GM12878 (cell line): ENCODE measurements around the gene RAB23. TPM values are rescaled to one million over a fixed set of nuclear protein-coding genes. Genes with fewer than 3 reads are reported as not detected.

Source experiments
- ATAC-seq: fragments of 200-7000 bp; cut with Tn5 transposase; 3 replicates; pipeline ENCODE4 v1.9.1; 2020; ENCODE audit warnings: mild to moderate bottlenecking, moderate library complexity
- BruUV-seq: library from RNA; stranded (reverse); fragments of 400-500 nt; replicated peaks from 2 replicates; lab custom pipeline; 2021; lab: Mats Ljungman, UMichigan
- CTCF ChIA-PET: fragments of 300-600 bp; sonication (Branson Sonifier 250); formaldehyde crosslinking; extraction: SDS; loops from one replicate; lab custom pipeline; 2021; ENCODE audit warnings: inconsistent platforms; lab: Yijun Ruan, JAX
- POLR2A ChIA-PET: fragments of 350-600 bp; formaldehyde crosslinking; extraction: SDS; loops from one replicate; lab custom pipeline; 2021; ENCODE audit warnings: inconsistent platforms; lab: Charles Lee
- RAD21 ChIA-PET: fragments of 300-600 bp; sonication (Branson Sonifier 250); formaldehyde crosslinking; loops from one replicate; lab custom pipeline; 2023; ENCODE audit warnings: antibody characterized with exemption; ENCODE audit not compliant: unreplicated experiment; lab: Charles Lee
- SMC1A ChIA-PET: fragments of 300-600 bp; sonication (Branson Sonifier 250); formaldehyde crosslinking; loops from one replicate; lab custom pipeline; 2023; ENCODE audit not compliant: unreplicated experiment, uncharacterized antibody; lab: Charles Lee
- DNase-seq: peaks from one replicate; pipeline ENCODE4 v3.0.0-alpha.2; 2011; ENCODE audit warnings: low read depth, low spot score
- FAIRE-seq: peaks from 3 replicates; lab custom pipeline; 2011; peaks lifted over from hg19 to GRCh38; lab: Jason Lieb, UNC
- H2AFZ ChIP-seq: 2 replicates; pipeline ENCODE4 v1.6.0; 2011; ENCODE audit warnings: low read depth, low read length, control low read depth; ENCODE audit not compliant: control insufficient read depth
- H3K27ac ChIP-seq: 2 replicates; pipeline ENCODE4 v1.5.1; 2011; ENCODE audit warnings: control low read depth; ENCODE audit not compliant: control insufficient read depth, insufficient read depth
- H3K27me3 ChIP-seq, 2 experiments: replicated peaks in 1 of 2; 2 replicates each; pipeline versions ENCODE4 v1.6.0 to v1.6.1; 2011; ENCODE audit warnings: low read length in 1 of 2; ENCODE audit not compliant: control insufficient read depth in 2 of 2, insufficient read depth in 2 of 2
- H3K36me3 ChIP-seq, 2 experiments: 2 replicates each; pipeline ENCODE4 v1.5.1; 2011; ENCODE audit warnings: low read length in 1 of 2; ENCODE audit not compliant: control insufficient read depth in 2 of 2, insufficient read depth in 2 of 2
- H3K4me1 ChIP-seq: 2 replicates; pipeline ENCODE4 v1.6.1; 2011; ENCODE audit warnings: mild to moderate bottlenecking, low read length, moderate library complexity, mixed read lengths; ENCODE audit not compliant: control insufficient read depth, insufficient read depth
- H3K4me2 ChIP-seq: 2 replicates; pipeline ENCODE4 v1.6.0; 2011; ENCODE audit warnings: control low read depth; ENCODE audit not compliant: control insufficient read depth, insufficient read depth
- H3K4me3 ChIP-seq: fragments of 200-600 bp; sonication (generic); 2 replicates; pipeline ENCODE4 v1.5.1; 2016
- H3K79me2 ChIP-seq: 2 replicates; pipeline ENCODE4 v1.6.0; 2011; ENCODE audit warnings: low read length; ENCODE audit not compliant: control insufficient read depth, insufficient read depth
- H3K9ac ChIP-seq: 2 replicates; pipeline ENCODE4 v1.8.0; 2011; ENCODE audit warnings: low read length, control low read depth, mixed read lengths; ENCODE audit not compliant: control insufficient read depth, insufficient read depth
- H3K9me3 ChIP-seq: replicated peaks from 3 replicates; pipeline ENCODE4 v1.5.1; 2011; ENCODE audit warnings: mild to moderate bottlenecking, low read length; ENCODE audit not compliant: control insufficient read depth, insufficient read depth
- H4K20me1 ChIP-seq: 2 replicates; pipeline ENCODE4 v1.6.0; 2011; ENCODE audit not compliant: control insufficient read depth, insufficient read depth
- CHD1 ChIP-seq: IDR thresholded peaks from 2 replicates; pipeline ENCODE4 v1.6.1; 2012; ENCODE audit warnings: low read depth, low read length, improper control_type of control experiment
- CREB1 ChIP-seq: IDR thresholded peaks from 2 replicates; pipeline ENCODE4 v1.6.1; 2012; ENCODE audit warnings: low read depth, mild to moderate bottlenecking, inconsistent platforms
- IKZF2 ChIP-seq, 2 experiments: fragments of 450-650 bp; IDR thresholded peaks; 2 replicates each; pipeline ENCODE4 v1.6.1; 2017; ENCODE audit warnings: mild to moderate bottlenecking in 2 of 2, moderate library complexity in 2 of 2
- IRF3 ChIP-seq: fragments of 450-650 bp; IDR thresholded peaks from 2 replicates; pipeline ENCODE4 v1.6.1; 2014; ENCODE audit warnings: mild to moderate bottlenecking
- NRF1 ChIP-seq: conservative IDR thresholded peaks from 2 replicates; pipeline ENCODE4 v1.6.1; 2011; ENCODE audit warnings: mild to moderate bottlenecking, low read depth, low read length, improper control_type of control experiment
- SMARCA5 ChIP-seq: fragments of 450-650 bp; IDR thresholded peaks from 2 replicates; pipeline ENCODE4 v1.6.1; 2017; ENCODE audit warnings: mild to moderate bottlenecking
- SREBF2 ChIP-seq: IDR thresholded peaks from 2 replicates; pipeline ENCODE4 v1.6.1; 2012; ENCODE audit warnings: mild to moderate bottlenecking, low read length
- ZBTB4 ChIP-seq: fragments of 450-650 bp; formaldehyde crosslinking; IDR thresholded peaks from 2 replicates; pipeline ENCODE4 v1.4.0; 2022; ENCODE audit warnings: mild to moderate bottlenecking, moderate library complexity
- ZNF207 ChIP-seq: fragments of 450-650 bp; IDR thresholded peaks from 2 replicates; pipeline ENCODE4 v1.6.1; 2014; ENCODE audit warnings: antibody characterized with exemption, mild to moderate bottlenecking, borderline replicate concordance
- ZNF217 ChIP-seq: fragments of 450-650 bp; IDR thresholded peaks from 2 replicates; pipeline ENCODE4 v1.6.1; 2017; ENCODE audit warnings: antibody characterized with exemption, mild to moderate bottlenecking
- ZSCAN29 ChIP-seq: fragments of 450-650 bp; IDR thresholded peaks from 2 replicates; pipeline ENCODE4 v1.6.1; 2017; ENCODE audit warnings: mild to moderate bottlenecking, moderate library complexity
- ZZZ3 ChIP-seq: IDR thresholded peaks from 2 replicates; pipeline ENCODE4 v1.6.1; 2011; ENCODE audit warnings: low read depth; ENCODE audit not compliant: control insufficient read depth, insufficient read length
- in situ Hi-C: fragments of 300-500 bp; cut with MboI; formaldehyde crosslinking; loops from 9 replicates; pipeline ENCODE4 v1.14.3; 2018; ENCODE audit warnings: mixed read lengths
- intact Hi-C: fragments of 100-400 bp; cut with micrococcal nuclease; formaldehyde crosslinking; loops from one replicate; pipeline ENCODE4 v1.14.2; 2022; ENCODE audit not compliant: unreplicated experiment
- polyA plus RNA-seq, 11 experiments: library from polyadenylated mRNA; depleted of rRNA in 4 of 11; unstranded in 6 of 11; stranded (reverse) in 5 of 11; fragments of >200 nt; fragmentation: Nextera tagmentation in 4 of 11; fragmentation: Illumina TruSeq in 1 of 11; extraction: Ambion mirVana in 4 of 11; extraction: Trizol in 1 of 11; gene quantifications; 1 replicate in 1 of 11; 2 replicates in 10 of 11; pipeline versions ENCODE4 v1.2.1 to v1.2.3, GENCODE V29; 2011 to 2016; ENCODE audit warnings: inconsistent platforms in 2 of 11, missing spikeins in 2 of 11, low read depth in 1 of 11
- total RNA-seq, 4 experiments: library from RNA; depleted of rRNA in 3 of 4; stranded (reverse); fragments of >200 nt in 3 of 4; fragmentation: Illumina TruSeq in 1 of 4; extraction: Trizol in 1 of 4; gene quantifications; 2 replicates each; pipeline versions ENCODE4 v1.2.1 to v1.2.3, GENCODE V29; 2013 to 2021
- TF ChIP-seq, protein P1 (sequence below): fragments of 450-650 bp; IDR thresholded peaks from 2 replicates; pipeline ENCODE4 v1.6.1; 2017; ENCODE audit warnings: mild to moderate bottlenecking, moderate library complexity
- TF ChIP-seq, protein P2 (sequence below): IDR thresholded peaks from 2 replicates; pipeline ENCODE4 v1.6.1; 2011; ENCODE audit warnings: borderline replicate concordance, low read depth, mild to moderate bottlenecking, moderate library complexity, low read length; ENCODE audit not compliant: insufficient read depth, poor library complexity, severe bottlenecking

RAB23 gene
- total and polyA plus RNA-seq, 10 of the 15 experiments (the other 5 are each of a cell fraction or from before 2014, with no cell fraction given) = 0.80 to 6.0 (median 3.1) TPM

- TF ChIP-seq, protein P1, sequence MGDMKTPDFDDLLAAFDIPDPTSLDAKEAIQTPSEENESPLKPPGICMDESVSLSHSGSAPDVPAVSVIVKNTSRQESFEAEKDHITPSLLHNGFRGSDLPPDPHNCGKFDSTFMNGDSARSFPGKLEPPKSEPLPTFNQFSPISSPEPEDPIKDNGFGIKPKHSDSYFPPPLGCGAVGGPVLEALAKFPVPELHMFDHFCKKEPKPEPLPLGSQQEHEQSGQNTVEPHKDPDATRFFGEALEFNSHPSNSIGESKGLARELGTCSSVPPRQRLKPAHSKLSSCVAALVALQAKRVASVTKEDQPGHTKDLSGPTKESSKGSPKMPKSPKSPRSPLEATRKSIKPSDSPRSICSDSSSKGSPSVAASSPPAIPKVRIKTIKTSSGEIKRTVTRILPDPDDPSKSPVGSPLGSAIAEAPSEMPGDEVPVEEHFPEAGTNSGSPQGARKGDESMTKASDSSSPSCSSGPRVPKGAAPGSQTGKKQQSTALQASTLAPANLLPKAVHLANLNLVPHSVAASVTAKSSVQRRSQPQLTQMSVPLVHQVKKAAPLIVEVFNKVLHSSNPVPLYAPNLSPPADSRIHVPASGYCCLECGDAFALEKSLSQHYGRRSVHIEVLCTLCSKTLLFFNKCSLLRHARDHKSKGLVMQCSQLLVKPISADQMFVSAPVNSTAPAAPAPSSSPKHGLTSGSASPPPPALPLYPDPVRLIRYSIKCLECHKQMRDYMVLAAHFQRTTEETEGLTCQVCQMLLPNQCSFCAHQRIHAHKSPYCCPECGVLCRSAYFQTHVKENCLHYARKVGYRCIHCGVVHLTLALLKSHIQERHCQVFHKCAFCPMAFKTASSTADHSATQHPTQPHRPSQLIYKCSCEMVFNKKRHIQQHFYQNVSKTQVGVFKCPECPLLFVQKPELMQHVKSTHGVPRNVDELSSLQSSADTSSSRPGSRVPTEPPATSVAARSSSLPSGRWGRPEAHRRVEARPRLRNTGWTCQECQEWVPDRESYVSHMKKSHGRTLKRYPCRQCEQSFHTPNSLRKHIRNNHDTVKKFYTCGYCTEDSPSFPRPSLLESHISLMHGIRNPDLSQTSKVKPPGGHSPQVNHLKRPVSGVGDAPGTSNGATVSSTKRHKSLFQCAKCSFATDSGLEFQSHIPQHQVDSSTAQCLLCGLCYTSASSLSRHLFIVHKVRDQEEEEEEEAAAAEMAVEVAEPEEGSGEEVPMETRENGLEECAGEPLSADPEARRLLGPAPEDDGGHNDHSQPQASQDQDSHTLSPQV = no peak
- no peak for TF ChIP-seq CREB1
- no peak for TF ChIP-seq ZBTB4 (CRISPR knock-in tag)
- TF ChIP-seq CHD1 = no peak
Measured at GRCh38 chr6:57248311-57248895, 26.3 kb upstream of the RAB23 start (continued).

- Histone ChIP-seq H3K27ac (no peak overlapping the region), H3K4me2 (no peak overlapping the region), H3K36me3 (no peaks in the 10 kb centered on the region), H3K9ac (no peak overlapping the region), H3K9me3 (no peaks in the 10 kb centered on the region), H3K4me3 (no peak overlapping the region), H3K79me2 (no peaks in the 10 kb centered on the region), H3K27me3 (no peaks in the 10 kb centered on the region), H4K20me1 (no peaks in the 10 kb centered on the region), H2AFZ (no peak overlapping the region), H3K4me1 (no peaks in the 10 kb centered on the region)
- RAD21 ChIA-PET = no interaction called here
- ATAC-seq = no peak
- POLR2A ChIA-PET = no interaction called here
- no TSS peak for BruUV-seq
- intact Hi-C loops (no loop called here), in situ Hi-C loops (no loop called here)
- DNase-seq = no peak
- SMC1A ChIA-PET = no interaction called here
- CTCF ChIA-PET = interaction anchor here (1.4 kb wide), 1 partner anchor 19 kb away, joined by 4 read pairs; no protein-coding TSS in a partner anchor
- no peak for FAIRE-seq
- TF ChIP-seq, protein P2, sequence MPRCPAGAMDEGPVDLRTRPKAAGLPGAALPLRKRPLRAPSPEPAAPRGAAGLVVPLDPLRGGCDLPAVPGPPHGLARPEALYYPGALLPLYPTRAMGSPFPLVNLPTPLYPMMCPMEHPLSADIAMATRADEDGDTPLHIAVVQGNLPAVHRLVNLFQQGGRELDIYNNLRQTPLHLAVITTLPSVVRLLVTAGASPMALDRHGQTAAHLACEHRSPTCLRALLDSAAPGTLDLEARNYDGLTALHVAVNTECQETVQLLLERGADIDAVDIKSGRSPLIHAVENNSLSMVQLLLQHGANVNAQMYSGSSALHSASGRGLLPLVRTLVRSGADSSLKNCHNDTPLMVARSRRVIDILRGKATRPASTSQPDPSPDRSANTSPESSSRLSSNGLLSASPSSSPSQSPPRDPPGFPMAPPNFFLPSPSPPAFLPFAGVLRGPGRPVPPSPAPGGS = no peak
- TF ChIP-seq NRF1 = no peak
- no peak for TF ChIP-seq ZSCAN29
- TF ChIP-seq ZZZ3 = no peak
- TF ChIP-seq ZNF207 = no peak
- TF ChIP-seq ZNF217 = no peak
- no peak for TF ChIP-seq IRF3
- no peak for TF ChIP-seq IKZF2 (IDR thresholded peaks at IDR 0.05)
- TF ChIP-seq SREBF2 = no peak
- no peak for TF ChIP-seq SMARCA5
Measured at GRCh38 chr6:57247603-57248002, 25.5 kb upstream of the RAB23 start.
